ENCODE results near the gene YY1.
"Not testable (repeated sequence)": the region's sequence is repeated elsewhere in the genome, so short reads cannot be mapped to it uniquely, and the experiment has no call there.

DNA sequence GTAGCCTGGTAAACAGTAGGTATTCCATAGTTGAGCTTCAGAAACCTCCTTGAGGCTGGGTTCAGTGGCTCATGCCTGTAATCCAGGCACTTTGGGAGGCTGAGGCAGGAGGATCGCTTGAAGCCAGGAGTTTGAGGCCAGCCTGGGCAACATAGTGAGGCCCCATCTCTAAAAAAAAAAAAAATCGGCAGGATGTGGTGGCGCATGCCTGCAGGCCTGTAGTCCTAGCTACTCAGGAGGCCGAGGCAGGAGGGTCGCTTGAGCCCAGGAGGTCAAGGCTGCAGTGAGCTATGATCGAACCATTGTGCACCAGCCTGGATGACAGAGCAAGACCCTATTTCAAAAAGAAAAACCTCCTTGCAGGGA lies 69.5 kb downstream of the YY1 start:
- TF ChIP-seq BCL11A (IDR thresholded peaks at IDR 0.05; ENCODE audit: low read depth in 2 of 2, low read length in 2 of 2); HDAC6 (IDR thresholded peaks at IDR 0.05; ENCODE audit: low read depth, low read length); NRF1 (IDR thresholded peaks at IDR 0.05; ENCODE audit: low read depth, low read length); RXRA (IDR thresholded peaks at IDR 0.05; ENCODE audit: insufficient read depth, low read depth, low read length); USF2 (IDR thresholded peaks at IDR 0.05; ENCODE audit: low read length); TAF1 (IDR thresholded peaks at IDR 0.05; ENCODE audit: low read depth, low read length); EZH2 (IDR thresholded peaks at IDR 0.05; ENCODE audit: low read depth, low read length, severe bottlenecking); JUND (IDR thresholded peaks at IDR 0.05; ENCODE audit: low read length); SIN3A (conservative IDR thresholded peaks at IDR 0.05 in 1 of 2, IDR thresholded peaks at IDR 0.05 in 1 of 2; ENCODE audit: low read depth in 1 of 2, low read length in 2 of 2); ATF3 (IDR thresholded peaks at IDR 0.05; ENCODE audit: insufficient read depth, low read depth, low read length); SRF (IDR thresholded peaks at IDR 0.05; ENCODE audit: low read depth, low read length): not testable (repeated sequence)
- TF ChIP-seq, protein P1, sequence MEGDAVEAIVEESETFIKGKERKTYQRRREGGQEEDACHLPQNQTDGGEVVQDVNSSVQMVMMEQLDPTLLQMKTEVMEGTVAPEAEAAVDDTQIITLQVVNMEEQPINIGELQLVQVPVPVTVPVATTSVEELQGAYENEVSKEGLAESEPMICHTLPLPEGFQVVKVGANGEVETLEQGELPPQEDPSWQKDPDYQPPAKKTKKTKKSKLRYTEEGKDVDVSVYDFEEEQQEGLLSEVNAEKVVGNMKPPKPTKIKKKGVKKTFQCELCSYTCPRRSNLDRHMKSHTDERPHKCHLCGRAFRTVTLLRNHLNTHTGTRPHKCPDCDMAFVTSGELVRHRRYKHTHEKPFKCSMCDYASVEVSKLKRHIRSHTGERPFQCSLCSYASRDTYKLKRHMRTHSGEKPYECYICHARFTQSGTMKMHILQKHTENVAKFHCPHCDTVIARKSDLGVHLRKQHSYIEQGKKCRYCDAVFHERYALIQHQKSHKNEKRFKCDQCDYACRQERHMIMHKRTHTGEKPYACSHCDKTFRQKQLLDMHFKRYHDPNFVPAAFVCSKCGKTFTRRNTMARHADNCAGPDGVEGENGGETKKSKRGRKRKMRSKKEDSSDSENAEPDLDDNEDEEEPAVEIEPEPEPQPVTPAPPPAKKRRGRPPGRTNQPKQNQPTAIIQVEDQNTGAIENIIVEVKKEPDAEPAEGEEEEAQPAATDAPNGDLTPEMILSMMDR (IDR thresholded peaks at IDR 0.05; ENCODE audit: control extremely low read depth in 1 of 3, insufficient read depth in 1 of 3, low read depth in 1 of 3, low read length in 3 of 3), result not testable (repeated sequence)
